ENCODE data around the gene TEAD3. TPM values are rescaled to one million over a fixed set of nuclear protein-coding genes. Genes with fewer than 3 reads are reported as not detected.

TEAD3 gene
- polyA plus RNA-seq, 3 donors, result not detected

DNA sequence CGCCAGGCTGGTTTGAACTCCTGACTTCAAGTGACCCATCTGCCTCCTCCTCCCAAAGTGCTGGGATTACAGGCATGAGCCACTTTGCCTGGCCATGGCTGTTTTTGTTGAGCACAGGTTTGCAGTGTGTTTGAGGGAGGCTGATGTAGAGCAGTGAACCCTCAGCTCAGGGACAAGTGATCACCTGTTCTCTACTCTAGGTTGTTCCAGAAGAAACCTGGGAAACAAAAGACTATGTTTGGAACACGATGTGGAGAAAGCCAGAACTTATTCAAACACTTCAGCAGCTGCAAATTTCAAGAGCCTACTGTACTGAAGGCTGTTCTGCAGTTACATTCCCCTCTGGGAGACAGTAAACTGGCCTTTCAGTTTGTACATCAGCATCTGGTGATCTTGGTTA lies 11.1 kb upstream of the TEAD3 start:
- Mint-ChIP-seq H3K4me3 (peak overlapping the region in 1 of 2 donors; percentile 9), H3K9me3 (peaks cover 0 to 6% (median 4%) of the 10 kb centered on the region in 7 donors), H3K4me1 (no peaks in the 10 kb centered on the region), H3K27me3 (ENCODE audit: low read depth in 3 of 3) (peaks cover 62 to 88% (median 72%) of the 10 kb centered on the region in 3 donors), H3K27ac (peak overlapping the region in 1 of 7 donors; percentile 25), H3K36me3 (no peaks in the 10 kb centered on the region)
- TF ChIP-seq, protein P1, sequence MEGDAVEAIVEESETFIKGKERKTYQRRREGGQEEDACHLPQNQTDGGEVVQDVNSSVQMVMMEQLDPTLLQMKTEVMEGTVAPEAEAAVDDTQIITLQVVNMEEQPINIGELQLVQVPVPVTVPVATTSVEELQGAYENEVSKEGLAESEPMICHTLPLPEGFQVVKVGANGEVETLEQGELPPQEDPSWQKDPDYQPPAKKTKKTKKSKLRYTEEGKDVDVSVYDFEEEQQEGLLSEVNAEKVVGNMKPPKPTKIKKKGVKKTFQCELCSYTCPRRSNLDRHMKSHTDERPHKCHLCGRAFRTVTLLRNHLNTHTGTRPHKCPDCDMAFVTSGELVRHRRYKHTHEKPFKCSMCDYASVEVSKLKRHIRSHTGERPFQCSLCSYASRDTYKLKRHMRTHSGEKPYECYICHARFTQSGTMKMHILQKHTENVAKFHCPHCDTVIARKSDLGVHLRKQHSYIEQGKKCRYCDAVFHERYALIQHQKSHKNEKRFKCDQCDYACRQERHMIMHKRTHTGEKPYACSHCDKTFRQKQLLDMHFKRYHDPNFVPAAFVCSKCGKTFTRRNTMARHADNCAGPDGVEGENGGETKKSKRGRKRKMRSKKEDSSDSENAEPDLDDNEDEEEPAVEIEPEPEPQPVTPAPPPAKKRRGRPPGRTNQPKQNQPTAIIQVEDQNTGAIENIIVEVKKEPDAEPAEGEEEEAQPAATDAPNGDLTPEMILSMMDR (IDR thresholded peaks at IDR 0.05), result no peak
- H3K4me1 ChIP-seq (ENCODE audit: control insufficient read depth in 1 of 2, insufficient read depth in 2 of 2, low read length in 2 of 2), result no peaks in the 10 kb centered on the region
- H2AFZ ChIP-seq (ENCODE audit: insufficient read depth, low read depth, low read length, poor library complexity, severe bottlenecking), result no peak overlapping the region
- no peak overlapping the region for H3K4me3 ChIP-seq (replicated peaks in 1 of 3; ENCODE audit: low read depth in 2 of 3, low read length in 3 of 3)
- H3K9me3 ChIP-seq (replicated peaks in 1 of 2; ENCODE audit: control insufficient read depth in 1 of 2, insufficient read depth in 1 of 2, low read length in 2 of 2), result peaks cover 0 to 4% of the 10 kb centered on the region in 2 donors
- intact Hi-C loops (cut with micrococcal nuclease), result no loop called here
- H4K20me1 ChIP-seq (ENCODE audit: insufficient read depth, low read length), result no peaks in the 10 kb centered on the region
- no peak for DNase-seq
- 83% methylated on average over 1 of the region's 2 CpGs for WGBS (ENCODE audit: insufficient coverage)
- no peaks in the 10 kb centered on the region for H3K79me2 ChIP-seq (ENCODE audit: insufficient read depth, low read length)
- no peak overlapping the region for H3K4me2 ChIP-seq (replicated peaks; ENCODE audit: extremely low read depth, low read length, poor library complexity, severe bottlenecking)
- H3K36me3 ChIP-seq (replicated peaks in 1 of 2; ENCODE audit: control insufficient read depth in 1 of 2, insufficient read depth in 2 of 2, low read length in 2 of 2), result no peaks in the 10 kb centered on the region
- no peak overlapping the region for H3K9ac ChIP-seq (ENCODE audit: insufficient read depth, low read length, poor library complexity, severe bottlenecking)
- no peak overlapping the region for H3K27ac ChIP-seq (ENCODE audit: low read depth in 1 of 2, low read length in 2 of 2)
- H3K27me3 ChIP-seq (ENCODE audit: control insufficient read depth in 2 of 2, insufficient read depth in 2 of 2, low read length in 2 of 2), result peaks cover 19 to 64% of the 10 kb centered on the region in 2 donors

DNA sequence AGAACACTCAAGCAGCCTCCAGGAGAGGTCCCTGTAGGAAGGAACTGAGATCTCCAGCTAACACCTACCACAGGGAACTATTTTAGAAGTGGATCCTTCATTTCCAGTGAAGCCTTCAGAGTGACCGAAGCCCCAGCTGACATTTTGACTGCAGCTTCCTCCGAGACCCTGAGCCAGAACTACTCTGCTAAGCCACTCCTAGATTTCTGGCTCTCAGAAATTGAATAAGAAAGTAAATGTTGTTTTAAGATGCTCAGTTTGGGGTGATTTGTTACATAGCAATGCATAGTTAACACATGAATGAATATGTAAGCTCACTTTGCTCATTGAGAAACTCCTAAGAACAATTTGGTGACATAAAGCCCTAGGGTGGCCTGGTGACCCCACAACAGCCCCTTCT lies 10.3 kb upstream of the TEAD3 start:
- H3K27ac Mint-ChIP-seq, result no peak overlapping the region
- TF ChIP-seq, protein P1 (IDR thresholded peaks at IDR 0.05), result no peak
- H3K4me1 ChIP-seq (ENCODE audit: control insufficient read depth in 1 of 2, insufficient read depth in 2 of 2, low read length in 2 of 2), result no peaks in the 10 kb centered on the region
- H2AFZ ChIP-seq (ENCODE audit: insufficient read depth, low read depth, low read length, poor library complexity, severe bottlenecking), result no peak overlapping the region
- DNase-seq, result no peak
- peaks cover 19 to 56% of the 10 kb centered on the region in 2 donors for H3K27me3 ChIP-seq (ENCODE audit: control insufficient read depth in 2 of 2, insufficient read depth in 2 of 2, low read length in 2 of 2)
- H4K20me1 ChIP-seq (ENCODE audit: insufficient read depth, low read length), result no peaks in the 10 kb centered on the region
- peaks cover 64 to 88% (median 72%) of the 10 kb centered on the region in 3 donors for H3K27me3 Mint-ChIP-seq (ENCODE audit: low read depth in 3 of 3)
- no peaks in the 10 kb centered on the region for H3K36me3 ChIP-seq (replicated peaks in 1 of 2; ENCODE audit: control insufficient read depth in 1 of 2, insufficient read depth in 2 of 2, low read length in 2 of 2)
- H3K9me3 Mint-ChIP-seq, result peaks cover 0 to 6% (median 3%) of the 10 kb centered on the region in 7 donors
- no peak overlapping the region for H3K4me3 Mint-ChIP-seq
- H3K79me2 ChIP-seq (ENCODE audit: insufficient read depth, low read length), result no peaks in the 10 kb centered on the region
- H3K27ac ChIP-seq (ENCODE audit: low read depth in 1 of 2, low read length in 2 of 2), result no peak overlapping the region
- H3K9ac ChIP-seq (ENCODE audit: insufficient read depth, low read length, poor library complexity, severe bottlenecking), result no peak overlapping the region
- H3K4me3 ChIP-seq (replicated peaks in 1 of 3; ENCODE audit: low read depth in 2 of 3, low read length in 3 of 3), result no peak overlapping the region
- no peak overlapping the region for H3K4me2 ChIP-seq (replicated peaks; ENCODE audit: extremely low read depth, low read length, poor library complexity, severe bottlenecking)
- H3K9me3 ChIP-seq (replicated peaks in 1 of 2; ENCODE audit: control insufficient read depth in 1 of 2, insufficient read depth in 1 of 2, low read length in 2 of 2), result peaks cover 0 to 4% of the 10 kb centered on the region in 2 donors
- intact Hi-C loops (cut with micrococcal nuclease), result no loop called here
- WGBS (ENCODE audit: insufficient coverage), result 100% methylated on average over 1 of the region's 2 CpGs
- H3K36me3 Mint-ChIP-seq, result no peaks in the 10 kb centered on the region
- H3K4me1 Mint-ChIP-seq, result no peaks in the 10 kb centered on the region
